Measurements from ENCODE around the gene CACNA1A. TPM values are rescaled to one million over a fixed set of nuclear protein-coding genes. Genes with fewer than 3 reads are reported as not detected.
"Not testable (repeated sequence)": the region's sequence is repeated elsewhere in the genome, so short reads cannot be mapped to it uniquely, and the experiment has no call there.

CACNA1A gene
- total and polyA plus RNA-seq, 2 of the 13 experiments (the other 11 are each of a cell fraction or from before 2014, with no cell fraction given), result not detected

DNA sequence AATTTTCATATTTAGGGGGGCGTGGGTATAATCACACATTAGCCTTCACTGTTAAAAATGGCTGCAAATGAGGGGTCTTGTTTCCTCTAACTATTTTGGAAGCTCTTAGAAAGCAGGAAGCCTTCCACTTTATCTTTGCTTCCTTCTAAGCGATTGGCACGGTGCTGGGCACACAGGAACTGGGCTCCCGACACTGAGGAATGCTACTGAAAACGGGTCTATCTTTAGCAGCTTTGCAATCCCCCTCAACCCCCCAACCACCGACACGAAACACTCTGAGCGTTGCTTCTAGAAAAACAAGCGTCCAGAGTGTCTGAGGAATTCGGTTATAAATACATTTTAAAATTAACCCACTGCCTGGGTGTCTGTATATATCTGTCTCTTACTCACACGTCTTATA, 143.6 kb downstream of the CACNA1A start:
- no peaks in the 10 kb centered on the region for H3K9me3 ChIP-seq (ENCODE audit: low read length)
- DNase-seq (ENCODE audit: low spot score) (no peak), FAIRE-seq (no peak), ATAC-seq (no peak)
- TF ChIP-seq, protein P1, sequence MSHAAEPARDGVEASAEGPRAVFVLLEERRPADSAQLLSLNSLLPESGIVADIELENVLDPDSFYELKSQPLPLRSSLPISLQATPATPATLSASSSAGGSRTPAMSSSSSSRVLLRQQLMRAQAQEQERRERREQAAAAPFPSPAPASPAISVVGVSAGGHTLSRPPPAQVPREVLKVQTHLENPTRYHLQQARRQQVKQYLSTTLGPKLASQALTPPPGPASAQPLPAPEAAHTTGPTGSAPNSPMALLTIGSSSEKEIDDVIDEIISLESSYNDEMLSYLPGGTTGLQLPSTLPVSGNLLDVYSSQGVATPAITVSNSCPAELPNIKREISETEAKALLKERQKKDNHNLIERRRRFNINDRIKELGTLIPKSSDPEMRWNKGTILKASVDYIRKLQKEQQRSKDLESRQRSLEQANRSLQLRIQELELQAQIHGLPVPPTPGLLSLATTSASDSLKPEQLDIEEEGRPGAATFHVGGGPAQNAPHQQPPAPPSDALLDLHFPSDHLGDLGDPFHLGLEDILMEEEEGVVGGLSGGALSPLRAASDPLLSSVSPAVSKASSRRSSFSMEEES (CRISPR knock-in tag; IDR thresholded peaks at IDR 0.05), result no peak
- TF ChIP-seq HNF4A (CRISPR knock-in tag; IDR thresholded peaks at IDR 0.05) (no peak), ZNF709 (CRISPR knock-in tag; IDR thresholded peaks at IDR 0.05) (no peak), ZNF670 (CRISPR knock-in tag; IDR thresholded peaks at IDR 0.05; ENCODE audit: borderline replicate concordance) (no peak), ZNF292 (CRISPR knock-in tag; IDR thresholded peaks at IDR 0.05; ENCODE audit: borderline replicate concordance, low read depth) (no peak)
- TF ChIP-seq, protein P2, sequence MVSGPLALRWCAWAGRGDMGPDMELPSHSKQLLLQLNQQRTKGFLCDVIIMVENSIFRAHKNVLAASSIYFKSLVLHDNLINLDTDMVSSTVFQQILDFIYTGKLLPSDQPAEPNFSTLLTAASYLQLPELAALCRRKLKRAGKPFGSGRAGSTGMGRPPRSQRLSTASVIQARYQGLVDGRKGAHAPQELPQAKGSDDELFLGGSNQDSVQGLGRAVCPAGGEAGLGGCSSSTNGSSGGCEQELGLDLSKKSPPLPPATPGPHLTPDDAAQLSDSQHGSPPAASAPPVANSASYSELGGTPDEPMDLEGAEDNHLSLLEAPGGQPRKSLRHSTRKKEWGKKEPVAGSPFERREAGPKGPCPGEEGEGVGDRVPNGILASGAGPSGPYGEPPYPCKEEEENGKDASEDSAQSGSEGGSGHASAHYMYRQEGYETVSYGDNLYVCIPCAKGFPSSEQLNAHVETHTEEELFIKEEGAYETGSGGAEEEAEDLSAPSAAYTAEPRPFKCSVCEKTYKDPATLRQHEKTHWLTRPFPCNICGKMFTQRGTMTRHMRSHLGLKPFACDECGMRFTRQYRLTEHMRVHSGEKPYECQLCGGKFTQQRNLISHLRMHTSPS (CRISPR knock-in tag; IDR thresholded peaks at IDR 0.05; ENCODE audit: low read depth), result no peak
- H3K4me3 ChIP-seq (replicated peaks in 1 of 3; ENCODE audit: insufficient read depth in 1 of 3, low read depth in 2 of 3, low read length in 3 of 3), result no peak overlapping the region
- 4% methylated on average over 11 of the region's 11 CpGs for WGBS (ENCODE audit: low lambda C conversion rate)
- ChIA-PET POLR2A (no interaction called here), CTCF (ENCODE audit: low intra/inter-chr PET ratio, low total read pairs) (no interaction called here)
- H3K4me2 ChIP-seq (ENCODE audit: low read depth, low read length), result no peak overlapping the region
- no peak overlapping the region for H3K9ac ChIP-seq (ENCODE audit: insufficient read depth, low read depth, low read length)
- no peaks in the 10 kb centered on the region for H3K79me2 ChIP-seq (ENCODE audit: insufficient read depth, low read length)
- peaks cover 3 to 22% of the 10 kb centered on the region in 2 experiments; a peak in 2 of 5 replicates for H3K27me3 ChIP-seq (ENCODE audit: control insufficient read depth in 1 of 2, insufficient read depth in 2 of 2, low read length in 2 of 2)
- H3K4me1 ChIP-seq (ENCODE audit: insufficient read depth, low read length), result no peaks in the 10 kb centered on the region
- no peak overlapping the region for H3K27ac ChIP-seq (ENCODE audit: extremely low read length, insufficient read depth, low read length)
- no TSS peak for BruUV-seq (replicated peaks)
- intact Hi-C loops (cut with micrococcal nuclease; ENCODE audit: unreplicated experiment), result no loop called here
- no peaks in the 10 kb centered on the region for H3K36me3 ChIP-seq (replicated peaks in 1 of 2; ENCODE audit: control insufficient read depth in 1 of 2, insufficient read depth in 2 of 2, low read length in 2 of 2)
- in situ Hi-C loops (cut with HindIII; ENCODE audit: extremely low pct_ligation_motif_present, low pct_unique_long_range_greater_than_20kb), result no loop called here
- H4K20me1 ChIP-seq (ENCODE audit: insufficient read depth, low read length), result no peaks in the 10 kb centered on the region
- no peak overlapping the region for H2AFZ ChIP-seq (ENCODE audit: low read length)

DNA sequence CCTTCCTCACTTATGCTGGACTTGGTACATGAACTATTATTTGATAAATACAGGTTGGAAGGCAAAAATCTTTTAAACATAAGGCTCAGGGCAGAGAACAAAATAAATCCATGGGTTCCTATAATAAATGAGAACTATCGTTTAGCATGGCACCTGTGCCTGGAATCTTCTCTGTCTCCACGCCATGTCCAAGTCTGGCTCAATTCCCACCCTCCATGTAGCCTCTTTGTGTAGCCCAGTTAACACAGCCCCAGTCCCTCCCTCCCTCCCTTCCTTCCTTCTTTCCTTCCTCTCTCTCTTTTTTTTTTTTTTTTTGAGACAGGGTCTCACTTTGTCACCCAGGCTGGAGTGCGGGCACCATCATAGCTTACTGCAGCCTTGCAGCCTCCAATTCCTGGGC, 144.6 kb downstream of the CACNA1A start:
- H4K20me1 ChIP-seq (ENCODE audit: insufficient read depth, low read length); FAIRE-seq; H3K4me3 ChIP-seq (replicated peaks in 1 of 3; ENCODE audit: insufficient read depth in 1 of 3, low read depth in 2 of 3, low read length in 3 of 3); H3K4me1 ChIP-seq (ENCODE audit: insufficient read depth, low read length); H3K36me3 ChIP-seq (replicated peaks in 1 of 2; ENCODE audit: control insufficient read depth in 1 of 2, insufficient read depth in 2 of 2, low read length in 2 of 2); H2AFZ ChIP-seq (ENCODE audit: low read length); CTCF ChIA-PET (ENCODE audit: low intra/inter-chr PET ratio, low total read pairs); H3K79me2 ChIP-seq (ENCODE audit: insufficient read depth, low read length); H3K9me3 ChIP-seq (ENCODE audit: low read length); H3K9ac ChIP-seq (ENCODE audit: insufficient read depth, low read depth, low read length); H3K4me2 ChIP-seq (ENCODE audit: low read depth, low read length); BruUV-seq (replicated peaks); intact Hi-C loops (cut with micrococcal nuclease; ENCODE audit: unreplicated experiment); H3K27ac ChIP-seq (ENCODE audit: extremely low read length, insufficient read depth, low read length); DNase-seq (ENCODE audit: low spot score); POLR2A ChIA-PET; ATAC-seq; in situ Hi-C loops (cut with HindIII; ENCODE audit: extremely low pct_ligation_motif_present, low pct_unique_long_range_greater_than_20kb): not testable (repeated sequence)
- WGBS (ENCODE audit: low lambda C conversion rate), result 20% methylated on average over 3 of the region's 3 CpGs
- peaks cover 3 to 25% of the 10 kb centered on the region in 2 experiments; a peak in 2 of 5 replicates for H3K27me3 ChIP-seq (ENCODE audit: control insufficient read depth in 1 of 2, insufficient read depth in 2 of 2, low read length in 2 of 2)

Measured in HepG2 (cell line).